ENCODE data around the gene METTL25B.

GRCh38 chr1:156714830-156715229 is 13.4 kb upstream of the METTL25B start:
- TF ChIP-seq POLR2A (IDR thresholded peaks at IDR 0.05) (no peak), CTCF (IDR thresholded peaks at IDR 0.05 in 8 of 11, conservative IDR thresholded peaks at IDR 0.05 in 3 of 11) (no peak), POLR2AphosphoS5 (IDR thresholded peaks at IDR 0.05) (no peak)
